ENCODE measurements around the gene AGMO.

DNA sequence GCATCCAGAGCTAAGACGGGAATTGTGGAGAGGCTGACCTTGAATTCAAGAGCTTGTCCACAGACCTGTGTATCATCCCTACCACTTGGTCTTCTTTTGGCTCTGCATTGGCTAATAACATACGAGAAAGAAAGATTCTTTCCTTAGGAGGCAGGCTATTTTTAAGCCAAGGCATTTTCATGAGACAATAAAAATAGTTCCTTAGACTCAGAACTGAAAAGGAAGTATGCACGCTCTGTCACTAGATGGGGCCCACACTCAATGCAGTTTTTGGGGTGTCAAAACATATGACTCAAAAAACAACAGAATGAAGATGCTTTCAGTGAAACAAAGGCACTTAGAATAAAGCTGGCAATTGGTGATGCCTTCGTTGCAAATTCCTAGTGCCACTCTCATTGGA lies 393.3 kb downstream of the AGMO start:
- TF ChIP-seq, protein P1, sequence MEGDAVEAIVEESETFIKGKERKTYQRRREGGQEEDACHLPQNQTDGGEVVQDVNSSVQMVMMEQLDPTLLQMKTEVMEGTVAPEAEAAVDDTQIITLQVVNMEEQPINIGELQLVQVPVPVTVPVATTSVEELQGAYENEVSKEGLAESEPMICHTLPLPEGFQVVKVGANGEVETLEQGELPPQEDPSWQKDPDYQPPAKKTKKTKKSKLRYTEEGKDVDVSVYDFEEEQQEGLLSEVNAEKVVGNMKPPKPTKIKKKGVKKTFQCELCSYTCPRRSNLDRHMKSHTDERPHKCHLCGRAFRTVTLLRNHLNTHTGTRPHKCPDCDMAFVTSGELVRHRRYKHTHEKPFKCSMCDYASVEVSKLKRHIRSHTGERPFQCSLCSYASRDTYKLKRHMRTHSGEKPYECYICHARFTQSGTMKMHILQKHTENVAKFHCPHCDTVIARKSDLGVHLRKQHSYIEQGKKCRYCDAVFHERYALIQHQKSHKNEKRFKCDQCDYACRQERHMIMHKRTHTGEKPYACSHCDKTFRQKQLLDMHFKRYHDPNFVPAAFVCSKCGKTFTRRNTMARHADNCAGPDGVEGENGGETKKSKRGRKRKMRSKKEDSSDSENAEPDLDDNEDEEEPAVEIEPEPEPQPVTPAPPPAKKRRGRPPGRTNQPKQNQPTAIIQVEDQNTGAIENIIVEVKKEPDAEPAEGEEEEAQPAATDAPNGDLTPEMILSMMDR (IDR thresholded peaks at IDR 0.05 in 2 of 3, conservative IDR thresholded peaks at IDR 0.05 in 1 of 3; ENCODE audit: borderline replicate concordance in 1 of 3, insufficient read depth in 1 of 3, low read depth in 2 of 3, low read length in 2 of 3), result no peak; a peak in 1 of 6 replicates
- TF ChIP-seq POLR2A (IDR thresholded peaks at IDR 0.05; ENCODE audit: borderline replicate concordance, extremely low read depth, insufficient read depth, insufficient read length), result no peak
